Activated CD4-positive, alpha-beta T cell treated with anti-CD3 and anti-CD28 coated beads, Interleukin-10, Interleukin-2, amounts not matched to agents 100 ng/mL and 50 ng/mL, durations not matched to agents 16 hours and 8 hours (primary cell): Measurements from ENCODE around the gene SHISA6.

Source experiments
- DNase-seq: peaks from one replicate; pipeline ENCODE4 v3.0.0-alpha.2; 2020

SHISA6 gene

DNA sequence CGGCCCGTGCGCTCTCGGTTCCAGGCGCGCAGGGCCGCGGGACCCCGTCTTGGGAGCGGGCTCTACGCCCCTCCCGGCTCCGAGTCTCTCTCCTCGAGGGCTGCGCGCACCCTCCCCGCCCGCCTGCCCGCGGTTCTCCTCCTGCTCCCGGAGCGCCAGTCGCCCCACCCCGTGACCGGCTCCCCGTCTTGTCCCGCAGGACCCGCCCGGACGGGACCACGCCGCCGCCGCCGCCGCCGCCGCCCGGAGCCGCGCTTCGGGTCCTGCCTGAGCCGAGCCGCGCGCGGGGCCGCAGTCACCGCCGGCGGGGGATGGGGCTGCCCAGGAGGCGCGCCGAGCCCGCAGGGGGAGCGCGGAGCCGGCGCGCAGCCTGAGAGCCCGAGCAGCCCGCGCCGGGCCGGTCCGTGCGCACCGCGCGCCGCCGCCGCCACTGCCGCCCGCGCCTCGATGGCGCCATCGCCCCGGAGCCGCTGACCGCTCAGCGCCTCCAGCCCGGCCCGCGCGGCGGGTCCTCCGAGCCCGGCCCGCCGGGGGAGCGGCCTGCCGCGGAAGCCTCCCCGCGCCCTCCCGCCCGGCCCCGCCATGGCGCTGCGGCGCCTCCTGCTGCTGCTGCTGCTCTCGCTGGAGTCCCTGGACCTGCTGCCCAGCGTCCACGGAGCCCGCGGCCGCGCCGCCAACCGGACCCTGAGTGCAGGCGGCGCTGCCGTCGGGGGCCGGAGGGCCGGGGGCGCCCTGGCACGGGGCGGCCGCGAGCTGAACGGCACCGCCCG is at the start of gene SHISA6:
SHISA6 (plus strand) TSS at position 373 of the 770 bp plus-strand sequence.
- no peak for DNase-seq

DNA sequence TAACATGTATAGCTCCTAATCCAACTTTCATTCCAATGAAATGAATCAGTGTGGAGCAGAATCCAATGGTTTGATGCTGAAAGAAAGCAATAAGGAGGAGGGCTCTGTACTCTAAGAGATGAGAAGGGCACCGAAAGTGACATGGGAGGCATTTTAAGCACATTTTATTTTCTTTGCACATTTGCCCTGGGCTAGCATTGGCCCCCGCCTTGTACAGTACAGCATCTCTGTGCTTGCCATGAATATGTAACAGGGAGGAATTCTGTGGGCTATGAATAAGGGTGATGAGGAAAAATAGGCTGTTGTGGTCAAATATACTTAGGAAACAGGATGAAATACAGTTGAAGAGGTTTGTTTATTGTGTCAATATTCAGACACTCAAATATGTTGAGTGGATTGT is 45.2 kb upstream of the SHISA6 start:
- DNase-seq: no peak

GRCh38 chr17:11204991-11205390 is 36.0 kb upstream of the SHISA6 start:
- DNase-seq: no peak

GRCh38 chr17:11205659-11206058 is 35.4 kb upstream of the SHISA6 start:
- DNase-seq: no peak

DNA sequence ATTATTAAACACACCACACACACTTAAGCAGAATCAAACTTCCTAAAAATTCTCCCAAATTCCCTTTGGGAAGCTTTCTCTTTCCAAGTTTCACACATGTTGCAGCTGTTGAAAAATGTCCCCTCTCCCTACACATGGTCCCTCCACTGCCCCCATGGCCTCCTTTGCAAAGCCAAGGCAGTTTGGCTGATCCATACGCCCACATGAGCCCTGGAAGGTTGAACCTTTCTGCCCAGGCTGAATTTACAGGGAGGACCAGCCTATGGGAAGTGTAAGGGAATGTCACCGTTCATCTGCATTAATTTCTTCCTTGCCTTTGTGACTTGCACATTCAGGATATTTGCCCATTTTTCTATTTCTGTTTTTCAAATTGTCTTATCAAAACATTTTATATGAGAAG is 31.1 kb upstream of the SHISA6 start:
- DNase-seq: no peak

GRCh38 chr17:11212792-11213191 is 28.2 kb upstream of the SHISA6 start:
- no peak for DNase-seq

DNA sequence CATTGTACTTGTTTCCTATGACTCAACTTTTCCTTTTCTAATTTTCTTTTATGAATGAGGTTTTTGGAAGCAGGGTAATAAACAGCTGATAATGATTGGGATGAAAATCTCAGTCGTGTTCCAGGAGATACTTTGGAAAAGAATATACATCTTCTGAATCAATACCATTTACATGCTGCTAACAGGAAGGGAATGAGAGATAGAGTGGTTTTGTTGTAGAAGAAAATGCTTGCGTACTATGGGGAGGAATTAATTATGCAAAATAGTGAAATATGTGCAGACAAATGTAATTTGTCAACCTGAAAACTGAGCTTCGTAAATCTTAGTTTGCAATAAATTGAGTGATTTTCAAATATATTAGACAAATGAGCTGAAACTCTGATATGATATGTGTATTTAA is 24.0 kb upstream of the SHISA6 start:
- DNase-seq: no peak

DNA sequence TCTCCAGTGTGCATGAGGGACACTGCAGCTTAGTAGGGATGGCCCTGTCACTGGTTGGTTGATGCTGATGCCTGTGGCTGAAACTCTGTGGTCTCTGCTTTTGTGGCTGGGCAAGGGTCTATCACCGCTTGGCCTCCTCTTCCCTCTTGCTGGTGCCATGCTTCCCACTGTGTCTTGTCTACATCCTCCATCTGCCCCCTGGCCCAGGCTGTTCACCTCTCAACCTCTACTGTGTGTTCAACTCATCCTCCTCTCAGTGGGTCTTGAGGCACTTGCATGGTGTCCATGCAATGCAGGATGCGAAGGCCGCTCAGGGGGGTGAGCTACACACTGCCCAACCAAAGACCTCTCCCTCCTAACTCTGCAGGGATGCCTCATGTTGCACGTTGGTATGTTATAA is 19.8 kb upstream of the SHISA6 start:
- no peak for DNase-seq

- no peak for DNase-seq
These were observed 19.3 kb upstream of the SHISA6 start for GRCh38 chr17:11221721-11222120.

DNA sequence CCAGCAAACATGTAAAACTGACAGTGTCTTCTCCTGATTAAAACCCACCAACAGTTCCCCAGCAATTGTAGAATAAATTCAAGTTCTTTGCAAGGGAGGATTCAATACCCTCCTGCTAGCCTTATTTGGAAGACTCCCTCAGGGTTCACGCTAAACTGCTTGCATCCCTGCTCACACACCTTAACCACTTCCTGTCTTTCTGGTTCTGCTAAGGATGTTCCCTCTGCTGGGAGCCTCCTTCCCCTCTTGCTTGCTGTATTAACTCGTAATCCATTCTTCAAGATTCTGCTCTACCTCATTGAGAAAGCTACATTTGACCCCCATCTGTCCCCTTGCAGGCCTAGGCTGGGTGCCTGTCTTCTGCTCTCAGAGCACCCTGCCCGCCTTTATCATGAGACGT is 2.3 kb upstream of the SHISA6 start:
- DNase-seq: no peak

GRCh38 chr17:11239379-11239970 is 1.5 kb upstream of the SHISA6 start:
- no peak for DNase-seq

- DNase-seq: no peak
These were observed 772 bp upstream of the SHISA6 start for GRCh38 chr17:11240041-11240840.

DNA sequence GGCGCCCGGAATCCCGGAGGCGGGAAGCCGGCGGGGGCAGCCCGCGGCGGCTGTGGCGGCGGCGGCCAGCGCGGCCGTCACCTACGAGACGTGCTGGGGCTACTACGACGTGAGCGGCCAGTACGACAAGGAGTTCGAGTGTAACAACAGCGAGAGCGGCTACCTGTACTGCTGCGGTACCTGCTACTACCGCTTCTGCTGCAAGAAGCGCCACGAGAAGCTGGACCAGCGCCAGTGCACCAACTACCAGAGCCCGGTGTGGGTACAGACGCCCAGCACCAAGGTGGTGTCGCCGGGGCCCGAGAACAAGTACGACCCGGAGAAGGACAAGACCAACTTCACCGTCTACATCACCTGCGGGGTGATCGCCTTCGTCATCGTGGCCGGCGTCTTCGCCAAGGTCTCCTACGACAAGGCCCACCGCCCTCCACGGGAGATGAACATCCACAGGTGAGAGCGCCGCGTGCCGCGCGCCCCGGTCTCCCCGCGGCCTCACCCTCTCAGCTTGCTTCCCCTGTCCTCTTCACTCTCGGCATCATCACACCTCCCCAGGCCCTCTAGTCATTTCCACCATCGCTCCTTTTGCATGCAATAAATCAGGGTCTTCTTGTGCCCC is 706 bp downstream of the SHISA6 start:
- DNase-seq: no peak

GRCh38 chr17:11242411-11242810 is 1.4 kb downstream of the SHISA6 start:
- DNase-seq: no peak

- no peak for DNase-seq
These were observed 3.8 kb downstream of the SHISA6 start for GRCh38 chr17:11244776-11245175.

GRCh38 chr17:11245187-11245586 is 4.2 kb downstream of the SHISA6 start:
- no peak for DNase-seq

DNA sequence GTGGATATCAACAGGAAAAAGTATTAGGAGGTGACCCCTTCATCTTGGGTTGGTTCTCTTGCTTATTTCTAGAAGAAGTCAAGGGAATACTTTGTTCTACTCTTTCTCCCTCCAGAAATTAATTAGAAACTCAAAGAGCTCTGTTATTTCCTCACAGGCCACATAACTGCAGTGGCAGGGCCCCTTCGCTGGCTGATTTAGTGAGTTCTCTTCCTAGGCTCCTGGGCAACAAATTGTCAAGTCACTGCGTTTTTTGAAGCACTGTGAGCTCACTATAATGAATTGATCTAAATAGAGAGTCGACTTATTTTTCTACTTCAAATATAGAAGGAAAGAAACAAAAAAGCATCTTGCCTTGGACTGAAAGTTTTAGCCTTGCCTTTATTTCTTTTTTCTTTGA is 4.8 kb downstream of the SHISA6 start:
- DNase-seq: no peak

DNA sequence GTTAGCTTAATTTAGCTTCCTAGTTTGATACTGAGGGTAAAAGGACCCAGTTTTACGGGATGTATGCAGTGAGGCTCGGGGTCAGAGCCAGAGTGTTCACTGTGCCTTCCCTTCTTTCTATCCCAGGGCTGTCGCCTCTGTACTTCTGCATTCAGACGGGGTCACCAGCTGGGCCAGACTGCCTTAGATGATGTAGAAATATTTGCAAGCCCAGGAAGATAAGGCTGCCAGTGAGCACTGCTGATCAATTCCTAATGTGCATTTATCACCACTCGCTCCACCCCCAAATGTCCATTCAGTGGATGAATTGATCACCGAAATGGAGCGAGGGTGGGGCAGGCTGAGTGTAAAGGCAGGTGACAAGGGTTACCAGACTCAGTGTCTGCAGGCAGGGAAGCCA is 9.1 kb downstream of the SHISA6 start:
- no peak for DNase-seq

DNA sequence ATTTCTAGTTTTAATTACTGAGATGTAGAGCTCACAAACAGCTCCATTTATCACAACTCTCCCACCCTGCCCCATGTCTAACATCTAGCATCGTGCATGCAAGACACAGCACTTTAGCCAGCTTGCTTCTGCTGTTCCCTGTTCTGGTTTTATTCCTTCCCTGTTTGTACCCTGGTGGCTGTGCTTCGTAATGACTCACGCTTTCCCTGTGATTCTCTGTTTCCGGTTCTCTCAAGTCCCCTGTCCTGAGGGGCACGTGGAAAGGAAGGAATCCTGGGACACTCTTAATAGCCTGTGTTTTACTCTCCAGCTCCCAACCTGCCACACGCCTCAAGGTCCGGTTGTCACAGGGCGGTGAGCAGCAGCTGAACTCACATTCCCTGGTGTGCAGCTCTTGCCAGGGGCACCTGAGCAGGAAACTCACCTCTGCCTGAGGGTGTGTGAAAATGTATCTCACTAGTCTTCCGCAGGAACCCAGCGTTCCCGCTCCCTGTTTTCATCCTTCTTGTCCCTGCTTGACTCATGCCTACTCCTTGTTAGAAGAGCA is 10.6 kb downstream of the SHISA6 start:
- no peak for DNase-seq

DNA sequence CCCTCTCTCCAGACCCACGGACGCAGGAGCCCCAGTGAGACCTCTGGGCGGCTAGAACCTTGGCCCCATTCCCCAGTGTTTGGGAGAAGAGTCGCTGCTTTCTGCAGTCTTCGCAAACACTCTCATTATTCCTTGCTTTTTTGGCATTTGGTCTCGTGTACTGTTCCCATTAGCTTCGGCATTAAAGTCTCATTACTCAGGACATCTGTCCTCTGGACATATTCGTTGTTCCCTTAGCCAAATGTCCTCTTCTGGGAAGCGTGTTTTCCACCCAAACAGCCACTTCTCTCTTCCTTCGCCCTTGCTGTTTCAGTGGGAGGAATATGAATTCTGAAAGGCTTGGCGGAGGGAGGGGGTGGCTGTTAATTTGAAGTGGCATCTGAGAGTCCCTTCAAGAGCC is 11.1 kb downstream of the SHISA6 start:
- DNase-seq: no peak

DNA sequence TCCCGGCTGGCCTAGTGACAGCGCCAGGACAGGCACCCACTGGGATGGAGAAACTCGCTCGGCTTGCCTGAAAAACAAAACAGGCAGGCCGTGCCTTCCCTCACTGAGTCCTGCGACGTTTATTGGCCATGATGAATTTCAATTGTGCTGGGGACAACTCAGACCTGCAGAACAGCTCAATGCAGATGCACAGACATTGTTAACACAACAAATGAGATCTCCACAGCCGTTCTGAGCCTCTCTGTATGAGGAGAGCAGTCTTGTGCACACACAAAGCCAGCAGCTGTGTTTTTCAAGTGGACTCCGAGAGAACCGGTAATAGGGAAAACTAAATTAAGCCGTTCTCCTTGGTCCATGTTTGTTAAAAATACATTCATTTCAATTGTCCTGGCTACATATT is 15.9 kb downstream of the SHISA6 start:
- no peak for DNase-seq

- peak; percentile 10 for DNase-seq
These were observed 23.3 kb downstream of the SHISA6 start for GRCh38 chr17:11264183-11264871.
